Adrenal gland (tissue), 12 donors: ENCODE data around the gene PLSCR5. TPM values are rescaled to one million over a fixed set of nuclear protein-coding genes. Genes with fewer than 3 reads are reported as not detected.

Experiments used
- DNase-seq, 7 donors: peaks; one replicate each; pipeline ENCODE4 v3.0.0-alpha.2; 2019 to 2020
- H3K27ac ChIP-seq, 5 donors: fragments of 200-600 bp; sonication (generic) in 4 of 5; 1 replicate in 3 of 5; 2 replicates in 2 of 5; pipeline versions ENCODE4 v1.5.1 to v1.8.0; 2016 to 2020; ENCODE audit warnings: mild to moderate bottlenecking in 1 of 5
- H3K27me3 ChIP-seq: fragments of 200-600 bp; 2 replicates; pipeline ENCODE4 v1.8.0; 2021
- H3K36me3 ChIP-seq, 2 donors: fragments of 200-600 bp; replicated peaks in 1 of 2; 1 replicate in 1 of 2; 2 replicates in 1 of 2; pipeline versions ENCODE4 v1.5.1 to v1.8.0; 2018 to 2022
- H3K4me1 ChIP-seq, 2 donors: fragments of 200-600 bp; replicated peaks in 1 of 2; 1 replicate in 1 of 2; 2 replicates in 1 of 2; pipeline versions ENCODE4 v1.5.1 to v1.8.0; 2018 to 2021
- H3K4me3 ChIP-seq, 4 donors: fragments of 200-600 bp; sonication (generic) in 3 of 4; one replicate each; pipeline ENCODE4 v1.5.1; 2016 to 2018
- H3K9me3 ChIP-seq, 3 donors: fragments of 200-600 bp; sonication (generic) in 1 of 3; replicated peaks in 1 of 3; 1 replicate in 2 of 3; 2 replicates in 1 of 3; pipeline versions ENCODE4 v1.5.1 to v1.8.0; 2016 to 2021
- POLR2A ChIP-seq, 2 donors: fragments of 450-650 bp; IDR thresholded peaks; one replicate each; pipeline ENCODE4 v1.6.1; 2017; ENCODE audit warnings: antibody characterized with exemption in 2 of 2, mild to moderate bottlenecking in 2 of 2, moderate library complexity in 1 of 2
- WGBS, 4 donors: extraction: QIAGEN DNeasy Blood & Tissue Kit in 2 of 4; methylation state at CpG; one replicate each; pipeline versions ENCODE4 v1.1.5 to v1.1.7; 2013 to 2017; 5-methylcytosine and 5-hydroxymethylcytosine counted together
- intact Hi-C, 2 donors: fragments of 100-400 bp; cut with DNase I; formaldehyde crosslinking; loops; one replicate each; pipeline versions ENCODE4 v1.14.1 to v1.15.0; 2022 to 2023
- polyA plus RNA-seq, 3 donors: library from polyadenylated mRNA; stranded (reverse); fragments of 200-250 nt in 2 of 3; fragments of 350-450 nt in 1 of 3; fragmentation: Illumina TruSeq in 1 of 3; extraction: RNeasy Lipid Tissue Mini Kit (QIAGEN cat#74804) in 1 of 3; gene quantifications; one replicate each; pipeline ENCODE4 v1.2.3, GENCODE V29; 2013 to 2014
- total RNA-seq, 9 donors: library from RNA; depleted of rRNA in 4 of 9; stranded (reverse); fragments of >200 nt in 4 of 9; fragments of 120-200 nt in 1 of 9; fragmentation: NEBNext Ultra II Directional in 1 of 9; extraction: Animal tissue kit (Norgen Biotek cat#: 25700) in 1 of 9; gene quantifications; one replicate each; pipeline versions ENCODE4 v1.1.0 to v1.2.4, GENCODE V29; 2013 to 2023
- TF ChIP-seq, protein P1 (sequence below), 6 experiments: fragments of 450-650 bp in 4 of 6; fragments of 200-600 bp in 2 of 6; sonication (generic) in 1 of 6; IDR thresholded peaks; 1 replicate in 5 of 6; 2 replicates in 1 of 6; pipeline versions ENCODE4 v1.5.1 to v1.8.0; 2016 to 2021; ENCODE audit warnings: antibody characterized with exemption in 6 of 6, mild to moderate bottlenecking in 2 of 6, moderate library complexity in 1 of 6
- donor health status: healthy with polysubstance abuse.
- donor health status: Bipolar disorder and iron deficiency.
- donor health status: DM: yes; HTN: yes; CAD: no.
- donor health status: DM: no; HTN: no; CAD: no.
- donor health status: DM: no; HTN: no; CAD: no.
- donor health status: DM: yes; HTN: yes; CAD: no.

Gene PLSCR5
- total and polyA plus RNA-seq, 12 donors: not detected

GRCh38 chr3:146636881-146637280 is 31.7 kb upstream of the PLSCR5 start:
- Histone ChIP-seq H3K4me3 (no peak overlapping the region), H3K27ac (no peak overlapping the region), H3K36me3 (no peaks in the 10 kb centered on the region), H3K9me3 (no peaks in the 10 kb centered on the region), H3K4me1 (no peaks in the 10 kb centered on the region), H3K27me3 (no peaks in the 10 kb centered on the region)
- intact Hi-C loops: no loop called here
- 73 to 87% (median 80%) methylated on average over 2 of the region's 2 CpGs for WGBS, 4 donors
- TF ChIP-seq, protein P1, sequence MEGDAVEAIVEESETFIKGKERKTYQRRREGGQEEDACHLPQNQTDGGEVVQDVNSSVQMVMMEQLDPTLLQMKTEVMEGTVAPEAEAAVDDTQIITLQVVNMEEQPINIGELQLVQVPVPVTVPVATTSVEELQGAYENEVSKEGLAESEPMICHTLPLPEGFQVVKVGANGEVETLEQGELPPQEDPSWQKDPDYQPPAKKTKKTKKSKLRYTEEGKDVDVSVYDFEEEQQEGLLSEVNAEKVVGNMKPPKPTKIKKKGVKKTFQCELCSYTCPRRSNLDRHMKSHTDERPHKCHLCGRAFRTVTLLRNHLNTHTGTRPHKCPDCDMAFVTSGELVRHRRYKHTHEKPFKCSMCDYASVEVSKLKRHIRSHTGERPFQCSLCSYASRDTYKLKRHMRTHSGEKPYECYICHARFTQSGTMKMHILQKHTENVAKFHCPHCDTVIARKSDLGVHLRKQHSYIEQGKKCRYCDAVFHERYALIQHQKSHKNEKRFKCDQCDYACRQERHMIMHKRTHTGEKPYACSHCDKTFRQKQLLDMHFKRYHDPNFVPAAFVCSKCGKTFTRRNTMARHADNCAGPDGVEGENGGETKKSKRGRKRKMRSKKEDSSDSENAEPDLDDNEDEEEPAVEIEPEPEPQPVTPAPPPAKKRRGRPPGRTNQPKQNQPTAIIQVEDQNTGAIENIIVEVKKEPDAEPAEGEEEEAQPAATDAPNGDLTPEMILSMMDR (IDR thresholded peaks at IDR 0.05): no peak
- no peak for TF ChIP-seq POLR2A (IDR thresholded peaks at IDR 0.05)
- DNase-seq: no peak

GRCh38 chr3:146634346-146634745 is 29.2 kb upstream of the PLSCR5 start:
- H3K27ac ChIP-seq: no peak overlapping the region
- WGBS, 4 donors: 68 to 75% (median 71%) methylated on average over 3 of the region's 3 CpGs
- TF ChIP-seq, protein P1 (IDR thresholded peaks at IDR 0.05): no peak
- TF ChIP-seq POLR2A (IDR thresholded peaks at IDR 0.05): no peak
- DNase-seq: no peak
- no peaks in the 10 kb centered on the region for H3K36me3 ChIP-seq
- intact Hi-C loops: no loop called here
- H3K4me3 ChIP-seq: no peak overlapping the region
- H3K27me3 ChIP-seq: no peaks in the 10 kb centered on the region
- no peaks in the 10 kb centered on the region for H3K4me1 ChIP-seq
- H3K9me3 ChIP-seq: no peaks in the 10 kb centered on the region

GRCh38 chr3:146628671-146629070 is 23.5 kb upstream of the PLSCR5 start:
- Histone ChIP-seq H3K4me1 (no peaks in the 10 kb centered on the region), H3K9me3 (no peaks in the 10 kb centered on the region), H3K27me3 (no peaks in the 10 kb centered on the region), H3K36me3 (no peaks in the 10 kb centered on the region), H3K27ac (no peak overlapping the region), H3K4me3 (no peak overlapping the region)
- no peak for DNase-seq
- TF ChIP-seq, protein P1 (IDR thresholded peaks at IDR 0.05): no peak
- TF ChIP-seq POLR2A (IDR thresholded peaks at IDR 0.05): no peak
- intact Hi-C loops: no loop called here

GRCh38 chr3:146626403-146627122 is 21.4 kb upstream of the PLSCR5 start:
- Histone ChIP-seq H3K27me3 (no peaks in the 10 kb centered on the region), H3K36me3 (no peaks in the 10 kb centered on the region), H3K27ac (no peak overlapping the region), H3K4me1 (no peaks in the 10 kb centered on the region), H3K4me3 (no peak overlapping the region), H3K9me3 (no peaks in the 10 kb centered on the region)
- DNase-seq: no peak
- TF ChIP-seq POLR2A (IDR thresholded peaks at IDR 0.05): no peak
- TF ChIP-seq, protein P1 (IDR thresholded peaks at IDR 0.05): no peak
- intact Hi-C loops: no loop called here
- 64 to 75% (median 70%) methylated on average over 8 of the region's 8 CpGs for WGBS, 4 donors
